Smooth muscle cell (in vitro differentiated cells): ENCODE results near the gene DDX20. TPM values are rescaled to one million over a fixed set of nuclear protein-coding genes. Genes with fewer than 3 reads are reported as not detected.

Experiments
- DNase-seq: peaks from one replicate; lab custom pipeline; 2025; ENCODE audit not compliant: unreplicated experiment; lab: John Stamatoyannopoulos, UW
- H2AFZ ChIP-seq: fragments of 200-600 bp; sonication (generic); 2 replicates; pipeline ENCODE4 v1.6.0; 2016; ENCODE audit warnings: antibody characterized with exemption, low read depth, mild to moderate bottlenecking
- H3F3A ChIP-seq: fragments of 200-600 bp; sonication (generic); 2 replicates; pipeline ENCODE4 v1.6.0; 2017; ENCODE audit warnings: antibody characterized with exemption, low read depth
- H3K27ac ChIP-seq: fragments of 200-600 bp; sonication (generic); 2 replicates; pipeline ENCODE4 v1.5.1; 2016; ENCODE audit warnings: low read depth, mild to moderate bottlenecking
- H3K27me3 ChIP-seq: fragments of 200-600 bp; sonication (generic); 2 replicates; pipeline ENCODE4 v1.6.1; 2016; ENCODE audit warnings: low read depth, mild to moderate bottlenecking
- H3K36me3 ChIP-seq: fragments of 200-600 bp; sonication (generic); 2 replicates; pipeline ENCODE4 v1.5.1; 2016; ENCODE audit warnings: low read depth
- H3K4me1 ChIP-seq: fragments of 200-600 bp; sonication (generic); 2 replicates; pipeline ENCODE4 v1.5.1; 2016; ENCODE audit warnings: low read depth
- H3K4me2 ChIP-seq: fragments of 200-600 bp; sonication (generic); 2 replicates; pipeline ENCODE4 v1.6.0; 2016; ENCODE audit warnings: mild to moderate bottlenecking
- H3K4me3 ChIP-seq: fragments of 200-600 bp; sonication (generic); 2 replicates; pipeline ENCODE4 v1.5.1; 2016; ENCODE audit warnings: mild to moderate bottlenecking
- H3K79me2 ChIP-seq: fragments of 200-600 bp; sonication (generic); 2 replicates; pipeline ENCODE4 v1.6.0; 2016; ENCODE audit warnings: low read depth, mild to moderate bottlenecking
- H3K9ac ChIP-seq: fragments of 200-600 bp; sonication (generic); 2 replicates; pipeline ENCODE4 v1.6.0; 2016; ENCODE audit warnings: low read depth
- H3K9me3 ChIP-seq: fragments of 200-600 bp; sonication (generic); replicated peaks from 2 replicates; pipeline ENCODE4 v1.5.1; 2016; ENCODE audit warnings: low read depth
- H4K20me1 ChIP-seq: fragments of 200-600 bp; sonication (generic); 2 replicates; pipeline ENCODE4 v1.6.0; 2016; ENCODE audit warnings: low read depth
- WGBS: methylation state at CpG from one replicate; pipeline ENCODE4 v1.1.7; 2016; ENCODE audit warnings: low lambda C conversion rate; 5-methylcytosine and 5-hydroxymethylcytosine counted together
- polyA plus RNA-seq: library from polyadenylated mRNA; unstranded; fragments of >200 nt; fragmentation: Nextera tagmentation; extraction: Ambion mirVana; gene quantifications from 2 replicates; pipeline ENCODE4 v1.2.1, GENCODE V29; 2016
- total RNA-seq: library from RNA; depleted of rRNA; stranded (reverse); fragments of >200 nt; gene quantifications from 2 replicates; pipeline ENCODE4 v1.2.3, GENCODE V29; 2014
- TF ChIP-seq, protein P1 (sequence below): fragments of 200-600 bp; sonication (generic); IDR thresholded peaks from 2 replicates; pipeline ENCODE4 v1.5.1; 2017; ENCODE audit warnings: borderline replicate concordance, mild to moderate bottlenecking, antibody characterized with exemption; ENCODE audit not compliant: insufficient read depth, poor library complexity, severe bottlenecking

DDX20 gene
- total and polyA plus RNA-seq, 2 experiments from 2014 or later = 8.8 to 20.0 TPM

- Histone ChIP-seq H3K36me3 (no peaks in the 10 kb centered on the region), H3K4me1 (no peaks in the 10 kb centered on the region), H4K20me1 (no peaks in the 10 kb centered on the region), H3K27ac (no peak overlapping the region), H3K27me3 (no peaks in the 10 kb centered on the region), H3K9ac (no peak overlapping the region), H2AFZ (no peak overlapping the region), H3K4me3 (no peak overlapping the region), H3K9me3 (no peaks in the 10 kb centered on the region), H3K79me2 (no peaks in the 10 kb centered on the region), H3F3A (no peaks in the 10 kb centered on the region), H3K4me2 (no peak overlapping the region)
- 93% methylated on average over 13 of the region's 13 CpGs for WGBS
- DNase-seq = no peak
- TF ChIP-seq, protein P1, sequence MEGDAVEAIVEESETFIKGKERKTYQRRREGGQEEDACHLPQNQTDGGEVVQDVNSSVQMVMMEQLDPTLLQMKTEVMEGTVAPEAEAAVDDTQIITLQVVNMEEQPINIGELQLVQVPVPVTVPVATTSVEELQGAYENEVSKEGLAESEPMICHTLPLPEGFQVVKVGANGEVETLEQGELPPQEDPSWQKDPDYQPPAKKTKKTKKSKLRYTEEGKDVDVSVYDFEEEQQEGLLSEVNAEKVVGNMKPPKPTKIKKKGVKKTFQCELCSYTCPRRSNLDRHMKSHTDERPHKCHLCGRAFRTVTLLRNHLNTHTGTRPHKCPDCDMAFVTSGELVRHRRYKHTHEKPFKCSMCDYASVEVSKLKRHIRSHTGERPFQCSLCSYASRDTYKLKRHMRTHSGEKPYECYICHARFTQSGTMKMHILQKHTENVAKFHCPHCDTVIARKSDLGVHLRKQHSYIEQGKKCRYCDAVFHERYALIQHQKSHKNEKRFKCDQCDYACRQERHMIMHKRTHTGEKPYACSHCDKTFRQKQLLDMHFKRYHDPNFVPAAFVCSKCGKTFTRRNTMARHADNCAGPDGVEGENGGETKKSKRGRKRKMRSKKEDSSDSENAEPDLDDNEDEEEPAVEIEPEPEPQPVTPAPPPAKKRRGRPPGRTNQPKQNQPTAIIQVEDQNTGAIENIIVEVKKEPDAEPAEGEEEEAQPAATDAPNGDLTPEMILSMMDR = no peak
Measured at GRCh38 chr1:111801071-111801850, 45.6 kb downstream of the DDX20 start.

DNA sequence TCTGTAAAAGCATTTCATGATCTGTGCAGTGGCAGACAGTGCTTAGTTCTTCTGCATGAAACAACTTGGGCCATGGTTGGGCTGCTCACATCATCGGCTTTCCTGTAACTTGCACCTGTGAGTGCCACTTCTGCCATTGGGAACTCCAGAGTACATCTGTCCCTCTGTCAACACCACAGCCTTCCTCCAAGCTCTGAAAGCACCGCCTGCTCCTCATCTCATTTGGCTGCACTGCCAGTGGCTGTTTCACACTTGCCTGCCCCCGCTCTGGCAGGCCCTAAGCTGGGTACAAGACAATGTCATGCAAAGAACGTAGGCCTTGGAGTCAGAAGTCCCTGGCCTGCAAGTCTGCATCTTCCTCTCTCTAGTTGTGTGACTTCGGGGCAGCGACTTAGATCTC is 46.4 kb downstream of the DDX20 start:
- TF ChIP-seq, protein P1 = no peak
- no peak for DNase-seq
- no peak overlapping the region for H3K9ac ChIP-seq
- no peak overlapping the region for H3K4me3 ChIP-seq
- no peaks in the 10 kb centered on the region for H3K9me3 ChIP-seq
- no peak overlapping the region for H3K4me2 ChIP-seq
- H2AFZ ChIP-seq = no peak overlapping the region
- no peaks in the 10 kb centered on the region for H3K36me3 ChIP-seq
- H4K20me1 ChIP-seq = no peaks in the 10 kb centered on the region
- 91% methylated on average over 6 of the region's 6 CpGs for WGBS
- no peaks in the 10 kb centered on the region for H3K79me2 ChIP-seq
- no peak overlapping the region for H3K27ac ChIP-seq
- no peaks in the 10 kb centered on the region for H3K4me1 ChIP-seq
- H3F3A ChIP-seq = no peaks in the 10 kb centered on the region
- H3K27me3 ChIP-seq = no peaks in the 10 kb centered on the region

DNA sequence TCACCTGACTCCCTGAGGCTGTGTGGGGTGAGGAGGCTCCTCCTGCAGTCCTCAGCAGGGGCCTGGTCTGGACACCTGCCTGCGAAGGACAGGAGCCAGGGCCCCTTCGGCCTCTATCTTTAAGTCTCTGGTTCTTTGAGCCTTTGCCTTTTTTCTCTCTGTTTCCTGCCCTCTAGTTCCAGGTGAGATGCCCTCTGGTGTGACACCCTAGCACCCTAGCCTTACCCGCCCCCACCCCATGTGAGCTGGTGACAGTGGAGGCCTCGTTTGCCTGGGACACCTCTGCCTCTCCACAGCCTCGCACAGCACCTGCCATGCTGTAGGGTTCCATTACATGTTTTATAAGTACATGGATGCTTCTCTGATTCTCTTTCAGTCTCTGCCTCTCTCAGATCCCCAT is 47.3 kb downstream of the DDX20 start:
- Histone ChIP-seq H3F3A (no peaks in the 10 kb centered on the region), H3K4me1 (no peaks in the 10 kb centered on the region), H2AFZ (no peak overlapping the region), H3K27ac (no peak overlapping the region), H3K4me3 (no peak overlapping the region), H3K9ac (no peak overlapping the region), H3K9me3 (no peaks in the 10 kb centered on the region), H3K36me3 (no peaks in the 10 kb centered on the region), H4K20me1 (no peaks in the 10 kb centered on the region), H3K4me2 (no peak overlapping the region), H3K27me3 (no peaks in the 10 kb centered on the region), H3K79me2 (no peaks in the 10 kb centered on the region)
- no peak for DNase-seq
- TF ChIP-seq, protein P1 = no peak
- WGBS = 93% methylated on average over 5 of the region's 5 CpGs

GRCh38 chr1:111803951-111804350 is 48.2 kb downstream of the DDX20 start:
- TF ChIP-seq, protein P1 = no peak
- Histone ChIP-seq H3K36me3 (no peaks in the 10 kb centered on the region), H3K9me3 (no peaks in the 10 kb centered on the region), H3K4me1 (no peaks in the 10 kb centered on the region), H3F3A (no peaks in the 10 kb centered on the region), H3K27me3 (no peaks in the 10 kb centered on the region), H3K79me2 (no peaks in the 10 kb centered on the region), H3K4me3 (no peak overlapping the region), H2AFZ (no peak overlapping the region), H3K9ac (no peak overlapping the region), H4K20me1 (no peaks in the 10 kb centered on the region), H3K27ac (no peak overlapping the region), H3K4me2 (no peak overlapping the region)
- whole genome bisulfite sequencing = 96% methylated on average over 5 of the region's 5 CpGs
- DNase-seq = no peak
